NK-92 (cell line): ENCODE results near the gene ADAT3.

Experiments used
- DNase-seq: peaks from one replicate; lab custom pipeline; 2025; ENCODE audit not compliant: unreplicated experiment; lab: John Stamatoyannopoulos, UW

The ADAT3 gene

GRCh38 chr19:1912760-1913505 lies 7.7 kb downstream of the ADAT3 start:
- DNase-seq = no peak

- DNase-seq = no peak
Measured at GRCh38 chr19:1913781-1914577, 8.8 kb downstream of the ADAT3 start.

GRCh38 chr19:1914826-1915341 lies 9.7 kb downstream of the ADAT3 start:
- DNase-seq = no peak

- no peak for DNase-seq
Measured at GRCh38 chr19:1917146-1917545, 11.9 kb downstream of the ADAT3 start.

GRCh38 chr19:1917926-1918325 lies 12.7 kb downstream of the ADAT3 start:
- DNase-seq = no peak

- no peak for DNase-seq
Measured at GRCh38 chr19:1918975-1919374, 13.8 kb downstream of the ADAT3 start.

- DNase-seq = no peak
Measured at GRCh38 chr19:1920644-1921043, 15.4 kb downstream of the ADAT3 start.

- no peak for DNase-seq
Measured at GRCh38 chr19:1921326-1921725, 16.1 kb downstream of the ADAT3 start.

GRCh38 chr19:1921825-1922224 lies 16.6 kb downstream of the ADAT3 start:
- DNase-seq = no peak

GRCh38 chr19:1922803-1923202 lies 17.6 kb downstream of the ADAT3 start:
- DNase-seq = no peak

- DNase-seq = no peak
Measured at GRCh38 chr19:1923319-1923718, 18.1 kb downstream of the ADAT3 start.

GRCh38 chr19:1924320-1924961 lies 19.2 kb downstream of the ADAT3 start:
- DNase-seq = no peak

- no peak for DNase-seq
Measured at GRCh38 chr19:1925544-1925943, 20.3 kb downstream of the ADAT3 start.

GRCh38 chr19:1929021-1929742 lies 24.0 kb downstream of the ADAT3 start:
- DNase-seq = no peak

- no peak for DNase-seq
Measured at GRCh38 chr19:1931445-1931844, 26.2 kb downstream of the ADAT3 start.

GRCh38 chr19:1932395-1932794 lies 27.2 kb downstream of the ADAT3 start:
- DNase-seq = no peak

- no peak for DNase-seq
Measured at GRCh38 chr19:1933244-1933643, 28.0 kb downstream of the ADAT3 start.

GRCh38 chr19:1933942-1934341 lies 28.7 kb downstream of the ADAT3 start:
- no peak for DNase-seq

GRCh38 chr19:1935484-1936208 lies 30.4 kb downstream of the ADAT3 start:
- DNase-seq = no peak

- no peak for DNase-seq
Measured at GRCh38 chr19:1936430-1936829, 31.2 kb downstream of the ADAT3 start.
